Measurements from ENCODE around the gene R3HCC1L. TPM values are rescaled to one million over a fixed set of nuclear protein-coding genes. Genes with fewer than 3 reads are reported as not detected.

The R3HCC1L gene
- total and polyA plus RNA-seq, 2 donors (not counting 1 experiment from before 2014, with no cell fraction given) = 11.6 to 25.1 TPM

GRCh38 chr10:98276311-98276710 lies 141.9 kb downstream of the R3HCC1L start:
- CTCF ChIA-PET = interaction anchor here (1.1 kb wide), 1 partner anchor 173 kb away, joined by 3 read pairs; no protein-coding TSS in a partner anchor
- no peak for DNase-seq
- POLR2A ChIA-PET = no interaction called here

DNA sequence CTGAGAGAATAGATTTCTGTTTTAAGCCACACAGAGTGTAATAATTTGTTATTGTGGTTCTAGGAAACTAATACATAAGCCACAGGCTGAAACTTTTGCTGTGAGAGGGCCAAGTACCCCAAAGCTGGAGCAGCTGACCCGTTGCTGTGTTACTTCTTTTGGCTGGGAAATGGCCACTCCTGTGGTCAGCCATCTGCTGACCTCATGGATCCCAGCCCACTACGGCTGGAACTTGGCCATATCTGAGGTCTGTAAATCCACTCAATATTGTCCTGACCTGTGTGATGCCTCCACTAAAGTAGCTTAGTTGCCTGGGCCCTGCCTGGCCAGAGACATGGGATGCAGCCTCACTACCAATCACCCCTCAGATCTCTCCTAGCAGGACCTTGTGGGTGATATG lies 151.0 kb downstream of the R3HCC1L start:
- ChIA-PET CTCF (interaction anchor here (0.6 to 1.0 kb wide), 2 partner anchors 9 to 278 kb away, joined by 3 read pairs; no protein-coding TSS in a partner anchor), POLR2A (no interaction called here)
- H3K9me3 ChIP-seq (ENCODE audit: control extremely low read depth in 1 of 3, control insufficient read depth in 2 of 3, insufficient read depth in 1 of 3, low read length in 2 of 3) = peaks cover 0 to 10% (median 0%) of the 10 kb centered on the region in 3 donors
- no peaks in the 10 kb centered on the region for H4K20me1 ChIP-seq (ENCODE audit: control insufficient read depth, insufficient read depth, low read length, poor library complexity, severe bottlenecking)
- Mint-ChIP-seq H3K27ac (no peak overlapping the region), H3K4me1 (no peaks in the 10 kb centered on the region), H3K27me3 (peaks cover 57% of the 10 kb centered on the region), H3K4me3 (no peak overlapping the region), H3K9me3 (ENCODE audit: insufficient read depth) (peaks cover 4% of the 10 kb centered on the region)
- H3K4me3 ChIP-seq (ENCODE audit: control extremely low read depth in 1 of 5, extremely low read depth in 1 of 5, insufficient read depth in 1 of 5, low read depth in 2 of 5, low read length in 4 of 5) = no peak overlapping the region
- no peak overlapping the region for H3K27ac ChIP-seq (ENCODE audit: low read length in 2 of 2)
- no peak overlapping the region for H2AFZ ChIP-seq (ENCODE audit: insufficient read depth, low read depth, low read length, poor library complexity, severe bottlenecking)
- H3K27me3 ChIP-seq (replicated peaks in 1 of 4; ENCODE audit: control extremely low read depth in 1 of 4, control insufficient read depth in 3 of 4, insufficient read depth in 4 of 4, low read length in 3 of 4) = peaks cover 0 to 21% (median 8%) of the 10 kb centered on the region in 4 experiments
- H3K9ac ChIP-seq (ENCODE audit: low read length) = no peak overlapping the region
- no peaks in the 10 kb centered on the region for H3K79me2 ChIP-seq (ENCODE audit: control insufficient read depth, insufficient read depth, low read length)
- DNase-seq = no peak
- intact Hi-C loops (cut with micrococcal nuclease) = no loop called here
- H3K36me3 ChIP-seq (replicated peaks in 1 of 2; ENCODE audit: control extremely low read depth in 1 of 2, control insufficient read depth in 1 of 2, extremely low read depth in 1 of 2, insufficient read depth in 2 of 2, low read length in 1 of 2) = no peaks in the 10 kb centered on the region
- no peak for ATAC-seq (ENCODE audit: low read depth)
- WGBS (ENCODE audit: insufficient coverage) = 90% methylated on average over 2 of the region's 2 CpGs
- no peak for TF ChIP-seq CTCF (IDR thresholded peaks at IDR 0.05)
- TF ChIP-seq EZH2 (IDR thresholded peaks at IDR 0.05; ENCODE audit: borderline replicate concordance, insufficient read depth, low read depth, low read length, poor library complexity, severe bottlenecking) = no peak
- H3K4me2 ChIP-seq (replicated peaks; ENCODE audit: low read depth, low read length, poor library complexity, severe bottlenecking) = no peak overlapping the region
- H3K4me1 ChIP-seq (ENCODE audit: control insufficient read depth in 2 of 2, insufficient read depth in 2 of 2, low read length in 2 of 2) = no peaks in the 10 kb centered on the region

More at GRCh38 chr10:98276311-98276710, 141.9 kb downstream of the R3HCC1L start:
- H3K79me2 ChIP-seq (ENCODE audit: control insufficient read depth, insufficient read depth, low read length) = no peaks in the 10 kb centered on the region
- no peak overlapping the region for H3K27ac ChIP-seq (ENCODE audit: low read length in 2 of 2)
- no peak overlapping the region for H2AFZ ChIP-seq (ENCODE audit: insufficient read depth, low read depth, low read length, poor library complexity, severe bottlenecking)
- H4K20me1 ChIP-seq (ENCODE audit: control insufficient read depth, insufficient read depth, low read length, poor library complexity, severe bottlenecking) = no peaks in the 10 kb centered on the region
- peaks cover 0 to 6% (median 0%) of the 10 kb centered on the region in 3 donors for H3K9me3 ChIP-seq (ENCODE audit: control extremely low read depth in 1 of 3, control insufficient read depth in 2 of 3, insufficient read depth in 1 of 3, low read length in 2 of 3)
- no peak overlapping the region for H3K4me2 ChIP-seq (replicated peaks; ENCODE audit: low read depth, low read length, poor library complexity, severe bottlenecking)
- TF ChIP-seq EZH2 (IDR thresholded peaks at IDR 0.05; ENCODE audit: borderline replicate concordance, insufficient read depth, low read depth, low read length, poor library complexity, severe bottlenecking) (no peak), CTCF (IDR thresholded peaks at IDR 0.05) (no peak)
- ATAC-seq (ENCODE audit: low read depth) = no peak
- H3K4me1 Mint-ChIP-seq = no peaks in the 10 kb centered on the region
- H3K27me3 Mint-ChIP-seq = peaks cover 47% of the 10 kb centered on the region
- H3K4me3 Mint-ChIP-seq = no peak overlapping the region
- intact Hi-C loops (cut with micrococcal nuclease) = no loop called here
- WGBS (ENCODE audit: insufficient coverage) = 71% methylated on average over 1 of the region's 3 CpGs
- no peak overlapping the region for H3K9ac ChIP-seq (ENCODE audit: low read length)
- H3K4me1 ChIP-seq (ENCODE audit: control insufficient read depth in 2 of 2, insufficient read depth in 2 of 2, low read length in 2 of 2) = no peaks in the 10 kb centered on the region
- no peak overlapping the region for H3K27ac Mint-ChIP-seq
- no peaks in the 10 kb centered on the region for H3K27me3 ChIP-seq (replicated peaks in 1 of 4; ENCODE audit: control extremely low read depth in 1 of 4, control insufficient read depth in 3 of 4, insufficient read depth in 4 of 4, low read length in 3 of 4)
- H3K4me3 ChIP-seq (ENCODE audit: control extremely low read depth in 1 of 5, extremely low read depth in 1 of 5, insufficient read depth in 1 of 5, low read depth in 2 of 5, low read length in 4 of 5) = no peak overlapping the region
- H3K9me3 Mint-ChIP-seq (ENCODE audit: insufficient read depth) = peaks cover 5% of the 10 kb centered on the region
- H3K36me3 ChIP-seq (replicated peaks in 1 of 2; ENCODE audit: control extremely low read depth in 1 of 2, control insufficient read depth in 1 of 2, extremely low read depth in 1 of 2, insufficient read depth in 2 of 2, low read length in 1 of 2) = no peaks in the 10 kb centered on the region
